GM12878 (cell line): ENCODE measurements around the gene SLFN5.

Source experiments
- CBFB ChIP-seq: IDR thresholded peaks from 2 replicates; pipeline ENCODE4 v1.6.1; 2016; ENCODE audit warnings: antibody characterized with exemption, low read depth
- CEBPB ChIP-seq, 2 experiments: fragments of 150-350 bp in 1 of 2; IDR thresholded peaks; 2 replicates each; pipeline ENCODE4 v1.6.1; 2012 to 2014; ENCODE audit warnings: low read depth in 2 of 2, low read length in 2 of 2, borderline replicate concordance in 1 of 2, inconsistent platforms in 1 of 2
- MTA3 ChIP-seq: IDR thresholded peaks from 2 replicates; pipeline ENCODE4 v1.6.1; 2012; ENCODE audit warnings: low read length, inconsistent platforms, borderline replicate concordance
- SUZ12 ChIP-seq: fragments of 200-600 bp; sonication (generic); IDR thresholded peaks from one replicate; pipeline ENCODE4 v1.6.1; 2018; ENCODE audit warnings: antibody characterized with exemption, mild to moderate bottlenecking; ENCODE audit not compliant: unreplicated experiment
- TF ChIP-seq, protein P1 (sequence below), 3 experiments: IDR thresholded peaks in 2 of 3; conservative IDR thresholded peaks in 1 of 3; 2 replicates each; pipeline ENCODE4 v1.5.1; 2011; ENCODE audit warnings: low read depth in 3 of 3, low read length in 3 of 3, mild to moderate bottlenecking in 3 of 3, control low read depth in 2 of 3, moderate library complexity in 2 of 3, inconsistent platforms in 1 of 3, mixed read lengths in 1 of 3; ENCODE audit not compliant: control insufficient read depth in 2 of 3, insufficient read depth in 1 of 3; ENCODE audit errors: extremely low read depth in 1 of 3

DNA sequence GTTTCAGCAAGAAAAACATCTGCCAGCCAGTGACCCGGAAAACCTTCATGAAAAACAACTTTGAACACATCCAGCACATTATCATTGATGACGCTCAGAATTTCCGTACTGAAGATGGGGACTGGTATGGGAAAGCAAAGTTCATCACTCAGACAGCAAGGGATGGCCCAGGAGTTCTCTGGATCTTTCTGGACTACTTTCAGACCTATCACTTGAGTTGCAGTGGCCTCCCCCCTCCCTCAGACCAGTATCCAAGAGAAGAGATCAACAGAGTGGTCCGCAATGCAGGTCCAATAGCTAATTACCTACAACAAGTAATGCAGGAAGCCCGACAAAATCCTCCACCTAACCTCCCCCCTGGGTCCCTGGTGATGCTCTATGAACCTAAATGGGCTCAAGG, 22.2 kb downstream of the SLFN5 start:
- TF ChIP-seq CEBPB (IDR thresholded peaks at IDR 0.05; ENCODE audit: borderline replicate concordance in 1 of 2, low read depth in 2 of 2, low read length in 2 of 2), result no peak
- TF ChIP-seq, protein P1, sequence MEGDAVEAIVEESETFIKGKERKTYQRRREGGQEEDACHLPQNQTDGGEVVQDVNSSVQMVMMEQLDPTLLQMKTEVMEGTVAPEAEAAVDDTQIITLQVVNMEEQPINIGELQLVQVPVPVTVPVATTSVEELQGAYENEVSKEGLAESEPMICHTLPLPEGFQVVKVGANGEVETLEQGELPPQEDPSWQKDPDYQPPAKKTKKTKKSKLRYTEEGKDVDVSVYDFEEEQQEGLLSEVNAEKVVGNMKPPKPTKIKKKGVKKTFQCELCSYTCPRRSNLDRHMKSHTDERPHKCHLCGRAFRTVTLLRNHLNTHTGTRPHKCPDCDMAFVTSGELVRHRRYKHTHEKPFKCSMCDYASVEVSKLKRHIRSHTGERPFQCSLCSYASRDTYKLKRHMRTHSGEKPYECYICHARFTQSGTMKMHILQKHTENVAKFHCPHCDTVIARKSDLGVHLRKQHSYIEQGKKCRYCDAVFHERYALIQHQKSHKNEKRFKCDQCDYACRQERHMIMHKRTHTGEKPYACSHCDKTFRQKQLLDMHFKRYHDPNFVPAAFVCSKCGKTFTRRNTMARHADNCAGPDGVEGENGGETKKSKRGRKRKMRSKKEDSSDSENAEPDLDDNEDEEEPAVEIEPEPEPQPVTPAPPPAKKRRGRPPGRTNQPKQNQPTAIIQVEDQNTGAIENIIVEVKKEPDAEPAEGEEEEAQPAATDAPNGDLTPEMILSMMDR (IDR thresholded peaks at IDR 0.05 in 2 of 3, conservative IDR thresholded peaks at IDR 0.05 in 1 of 3; ENCODE audit: control insufficient read depth in 2 of 3, extremely low read depth in 1 of 3, insufficient read depth in 1 of 3, low read depth in 3 of 3, low read length in 3 of 3), result no peak
- no peak for TF ChIP-seq MTA3
- no peak for TF ChIP-seq CBFB
- TF ChIP-seq SUZ12, result no peak
